ENCODE measurements around the gene TMEM179. TPM values are rescaled to one million over a fixed set of nuclear protein-coding genes. Genes with fewer than 3 reads are reported as not detected.

The TMEM179 gene
- total and polyA plus RNA-seq, 2 donors (not counting 1 experiment from before 2014, with no cell fraction given) = not detected

DNA sequence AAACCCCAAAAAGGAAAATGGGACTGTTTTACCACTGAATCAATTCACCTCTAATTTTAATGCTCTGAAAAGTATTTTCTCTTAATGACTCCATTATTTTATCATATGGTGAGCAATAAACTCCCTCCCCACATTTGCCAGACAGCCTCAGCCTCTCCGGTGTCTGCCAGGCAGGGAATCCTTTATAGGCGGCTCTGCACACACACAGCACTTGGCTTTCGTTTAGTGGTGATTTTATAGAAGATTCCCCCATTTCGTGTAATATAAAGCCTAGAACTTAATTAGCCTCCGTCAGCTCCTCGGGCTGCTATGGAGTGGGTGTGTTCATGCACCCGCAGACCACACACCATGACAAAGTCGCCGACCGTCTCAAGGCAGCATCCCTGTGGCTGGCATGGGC is 35.1 kb downstream of the TMEM179 start:
- Histone ChIP-seq H2AFZ (ENCODE audit: insufficient read depth, low read depth, low read length, poor library complexity, severe bottlenecking) (no peak overlapping the region), H4K20me1 (ENCODE audit: control insufficient read depth, insufficient read depth, low read length, poor library complexity, severe bottlenecking) (no peaks in the 10 kb centered on the region), H3K4me2 (replicated peaks; ENCODE audit: low read depth, low read length, poor library complexity, severe bottlenecking) (no peak overlapping the region), H3K79me2 (ENCODE audit: control insufficient read depth, insufficient read depth, low read length) (no peaks in the 10 kb centered on the region), H3K4me1 (ENCODE audit: control insufficient read depth in 2 of 2, insufficient read depth in 2 of 2, low read length in 2 of 2) (no peaks in the 10 kb centered on the region), H3K9me3 (ENCODE audit: control extremely low read depth in 1 of 3, control insufficient read depth in 2 of 3, insufficient read depth in 1 of 3, low read length in 2 of 3) (peaks cover 0 to under 1% (median 0%) of the 10 kb centered on the region in 3 donors), H3K27ac (ENCODE audit: low read length in 2 of 2) (no peak overlapping the region), H3K27me3 (replicated peaks in 1 of 4; ENCODE audit: control extremely low read depth in 1 of 4, control insufficient read depth in 3 of 4, insufficient read depth in 4 of 4, low read length in 3 of 4) (peaks cover 0 to 17% (median 3%) of the 10 kb centered on the region in 4 experiments), H3K36me3 (replicated peaks in 1 of 2; ENCODE audit: control extremely low read depth in 1 of 2, control insufficient read depth in 1 of 2, extremely low read depth in 1 of 2, insufficient read depth in 2 of 2, low read length in 1 of 2) (no peaks in the 10 kb centered on the region), H3K9ac (ENCODE audit: low read length) (no peak overlapping the region), H3K4me3 (ENCODE audit: control extremely low read depth in 1 of 5, extremely low read depth in 1 of 5, insufficient read depth in 1 of 5, low read depth in 2 of 5, low read length in 4 of 5) (no peak overlapping the region)
- ATAC-seq (ENCODE audit: low read depth) (no peak), DNase-seq (no peak)
- H3K4me1 Mint-ChIP-seq = no peaks in the 10 kb centered on the region
- no peaks in the 10 kb centered on the region for H3K9me3 Mint-ChIP-seq (ENCODE audit: insufficient read depth)
- H3K27me3 Mint-ChIP-seq = peaks cover 10% of the 10 kb centered on the region
- no peak overlapping the region for H3K4me3 Mint-ChIP-seq
- 84% methylated on average over 6 of the region's 10 CpGs for WGBS (ENCODE audit: insufficient coverage)
- no peak overlapping the region for H3K27ac Mint-ChIP-seq
- intact Hi-C loops (cut with micrococcal nuclease) = no loop called here
- ChIA-PET CTCF (no interaction called here), POLR2A (no interaction called here)
- TF ChIP-seq, protein P1, sequence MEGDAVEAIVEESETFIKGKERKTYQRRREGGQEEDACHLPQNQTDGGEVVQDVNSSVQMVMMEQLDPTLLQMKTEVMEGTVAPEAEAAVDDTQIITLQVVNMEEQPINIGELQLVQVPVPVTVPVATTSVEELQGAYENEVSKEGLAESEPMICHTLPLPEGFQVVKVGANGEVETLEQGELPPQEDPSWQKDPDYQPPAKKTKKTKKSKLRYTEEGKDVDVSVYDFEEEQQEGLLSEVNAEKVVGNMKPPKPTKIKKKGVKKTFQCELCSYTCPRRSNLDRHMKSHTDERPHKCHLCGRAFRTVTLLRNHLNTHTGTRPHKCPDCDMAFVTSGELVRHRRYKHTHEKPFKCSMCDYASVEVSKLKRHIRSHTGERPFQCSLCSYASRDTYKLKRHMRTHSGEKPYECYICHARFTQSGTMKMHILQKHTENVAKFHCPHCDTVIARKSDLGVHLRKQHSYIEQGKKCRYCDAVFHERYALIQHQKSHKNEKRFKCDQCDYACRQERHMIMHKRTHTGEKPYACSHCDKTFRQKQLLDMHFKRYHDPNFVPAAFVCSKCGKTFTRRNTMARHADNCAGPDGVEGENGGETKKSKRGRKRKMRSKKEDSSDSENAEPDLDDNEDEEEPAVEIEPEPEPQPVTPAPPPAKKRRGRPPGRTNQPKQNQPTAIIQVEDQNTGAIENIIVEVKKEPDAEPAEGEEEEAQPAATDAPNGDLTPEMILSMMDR (IDR thresholded peaks at IDR 0.05) = no peak
- no peak for TF ChIP-seq EZH2 (IDR thresholded peaks at IDR 0.05; ENCODE audit: borderline replicate concordance, insufficient read depth, low read depth, low read length, poor library complexity, severe bottlenecking)

DNA sequence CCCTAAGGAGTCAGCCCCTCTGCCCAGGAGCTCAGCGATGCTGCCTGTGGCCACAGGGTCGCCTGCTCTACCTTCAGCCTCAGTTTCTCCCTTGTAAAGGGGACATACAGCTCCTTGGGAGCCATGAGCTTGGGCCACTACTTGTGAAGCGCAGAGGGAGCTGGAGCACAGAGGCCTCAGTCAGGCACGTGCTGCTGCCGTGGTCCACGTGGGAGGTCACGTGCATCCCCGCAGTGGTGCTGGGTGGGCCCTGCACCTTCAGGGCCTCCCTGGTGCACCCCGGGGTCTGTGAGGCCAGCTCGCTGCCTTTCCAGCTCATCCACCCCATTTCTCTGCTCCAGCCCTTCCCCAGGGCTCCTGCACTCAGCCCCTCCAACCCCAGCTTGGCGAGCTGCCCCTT is 36.0 kb downstream of the TMEM179 start:
- POLR2A ChIA-PET = no interaction called here
- H2AFZ ChIP-seq (ENCODE audit: insufficient read depth, low read depth, low read length, poor library complexity, severe bottlenecking) = no peak overlapping the region
- H3K27me3 Mint-ChIP-seq = peaks cover 16% of the 10 kb centered on the region
- ATAC-seq (ENCODE audit: low read depth) (no peak), DNase-seq (no peak)
- H3K27me3 ChIP-seq (replicated peaks in 1 of 4; ENCODE audit: control extremely low read depth in 1 of 4, control insufficient read depth in 3 of 4, insufficient read depth in 4 of 4, low read length in 3 of 4) = peaks cover 0 to 25% (median 7%) of the 10 kb centered on the region in 4 experiments
- no peaks in the 10 kb centered on the region for H3K9me3 Mint-ChIP-seq (ENCODE audit: insufficient read depth)
- H3K9ac ChIP-seq (ENCODE audit: low read length) = no peak overlapping the region
- H3K27ac Mint-ChIP-seq = no peak overlapping the region
- H3K79me2 ChIP-seq (ENCODE audit: control insufficient read depth, insufficient read depth, low read length) = no peaks in the 10 kb centered on the region
- no peak overlapping the region for H3K27ac ChIP-seq (ENCODE audit: low read length in 2 of 2)
- TF ChIP-seq EZH2 (IDR thresholded peaks at IDR 0.05; ENCODE audit: borderline replicate concordance, insufficient read depth, low read depth, low read length, poor library complexity, severe bottlenecking) = no peak
- TF ChIP-seq, protein P1 (IDR thresholded peaks at IDR 0.05) = no peak
- CTCF ChIA-PET = no interaction called here
- intact Hi-C loops (cut with micrococcal nuclease) = no loop called here
- H3K4me3 Mint-ChIP-seq = no peak overlapping the region
- peaks cover 6% of the 10 kb centered on the region for H3K4me1 Mint-ChIP-seq
- H3K9me3 ChIP-seq (ENCODE audit: control extremely low read depth in 1 of 3, control insufficient read depth in 2 of 3, insufficient read depth in 1 of 3, low read length in 2 of 3) = peaks cover 0 to 7% (median 0%) of the 10 kb centered on the region in 3 donors
- peaks cover 6 to 7% of the 10 kb centered on the region in 2 donors for H3K4me1 ChIP-seq (ENCODE audit: control insufficient read depth in 2 of 2, insufficient read depth in 2 of 2, low read length in 2 of 2)
- WGBS (ENCODE audit: insufficient coverage) = 75% methylated on average over 11 of the region's 11 CpGs
- H3K4me3 ChIP-seq (ENCODE audit: control extremely low read depth in 1 of 5, extremely low read depth in 1 of 5, insufficient read depth in 1 of 5, low read depth in 2 of 5, low read length in 4 of 5) = no peak overlapping the region
- H3K36me3 ChIP-seq (replicated peaks in 1 of 2; ENCODE audit: control extremely low read depth in 1 of 2, control insufficient read depth in 1 of 2, extremely low read depth in 1 of 2, insufficient read depth in 2 of 2, low read length in 1 of 2) = no peaks in the 10 kb centered on the region
- H4K20me1 ChIP-seq (ENCODE audit: control insufficient read depth, insufficient read depth, low read length, poor library complexity, severe bottlenecking) = no peaks in the 10 kb centered on the region
- no peak overlapping the region for H3K4me2 ChIP-seq (replicated peaks; ENCODE audit: low read depth, low read length, poor library complexity, severe bottlenecking)

Measured in B cell (primary cell).